ENCODE measurements around the gene TRIO. TPM values are rescaled to one million over a fixed set of nuclear protein-coding genes. Genes with fewer than 3 reads are reported as not detected.
"Not testable (repeated sequence)": the region's sequence is repeated elsewhere in the genome, so short reads cannot be mapped to it uniquely, and the experiment has no call there.

Gene TRIO
- total RNA-seq, 1 donor from 2014 or later, result 200 TPM

GRCh38 chr5:14383923-14384322, 240.8 kb downstream of the TRIO start:
- DNase-seq (ENCODE audit: low spot score), result no peak
- no peak overlapping the region for H3K4me3 Mint-ChIP-seq (ENCODE audit: unreplicated experiment)
- no peaks in the 10 kb centered on the region for H3K27me3 Mint-ChIP-seq (ENCODE audit: low read depth)
- no peaks in the 10 kb centered on the region for H3K9me3 Mint-ChIP-seq (ENCODE audit: low read depth)
- peaks cover 12% of the 10 kb centered on the region for H3K4me1 Mint-ChIP-seq (ENCODE audit: low read depth)
- no peak for TF ChIP-seq CTCF (IDR thresholded peaks at IDR 0.05)
- H3K27ac Mint-ChIP-seq (ENCODE audit: unreplicated experiment), result no peak overlapping the region
- peaks cover 48% of the 10 kb centered on the region for H3K36me3 Mint-ChIP-seq (ENCODE audit: low read depth)

DNA sequence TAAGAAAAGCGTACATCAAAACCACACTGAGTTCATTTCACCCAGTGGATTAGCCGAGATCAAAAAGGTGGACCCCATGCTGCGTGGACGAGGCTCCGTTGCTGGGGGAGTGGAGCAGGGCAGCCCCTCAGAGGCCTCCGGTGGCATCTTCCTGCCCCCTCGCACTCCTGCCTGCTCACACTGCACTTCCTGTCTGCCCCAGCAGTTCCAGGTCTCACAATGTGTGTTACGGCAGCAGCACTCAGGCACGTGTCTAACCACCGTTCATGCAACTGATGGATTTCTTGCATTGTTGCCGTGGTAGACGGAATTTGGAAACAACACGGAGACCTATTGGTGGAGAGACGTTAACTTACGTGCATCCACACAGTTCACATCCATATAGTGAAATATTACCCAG, 241.9 kb downstream of the TRIO start:
- H3K4me3 Mint-ChIP-seq (ENCODE audit: unreplicated experiment), result no peak overlapping the region
- no peak for DNase-seq (ENCODE audit: low spot score)
- H3K9me3 Mint-ChIP-seq (ENCODE audit: low read depth), result no peaks in the 10 kb centered on the region
- no peak for TF ChIP-seq CTCF (IDR thresholded peaks at IDR 0.05)
- H3K27ac Mint-ChIP-seq (ENCODE audit: unreplicated experiment), result no peak overlapping the region
- H3K4me1 Mint-ChIP-seq (ENCODE audit: low read depth), result peaks cover 12% of the 10 kb centered on the region
- H3K27me3 Mint-ChIP-seq (ENCODE audit: low read depth), result no peaks in the 10 kb centered on the region
- H3K36me3 Mint-ChIP-seq (ENCODE audit: low read depth), result peaks cover 43% of the 10 kb centered on the region

DNA sequence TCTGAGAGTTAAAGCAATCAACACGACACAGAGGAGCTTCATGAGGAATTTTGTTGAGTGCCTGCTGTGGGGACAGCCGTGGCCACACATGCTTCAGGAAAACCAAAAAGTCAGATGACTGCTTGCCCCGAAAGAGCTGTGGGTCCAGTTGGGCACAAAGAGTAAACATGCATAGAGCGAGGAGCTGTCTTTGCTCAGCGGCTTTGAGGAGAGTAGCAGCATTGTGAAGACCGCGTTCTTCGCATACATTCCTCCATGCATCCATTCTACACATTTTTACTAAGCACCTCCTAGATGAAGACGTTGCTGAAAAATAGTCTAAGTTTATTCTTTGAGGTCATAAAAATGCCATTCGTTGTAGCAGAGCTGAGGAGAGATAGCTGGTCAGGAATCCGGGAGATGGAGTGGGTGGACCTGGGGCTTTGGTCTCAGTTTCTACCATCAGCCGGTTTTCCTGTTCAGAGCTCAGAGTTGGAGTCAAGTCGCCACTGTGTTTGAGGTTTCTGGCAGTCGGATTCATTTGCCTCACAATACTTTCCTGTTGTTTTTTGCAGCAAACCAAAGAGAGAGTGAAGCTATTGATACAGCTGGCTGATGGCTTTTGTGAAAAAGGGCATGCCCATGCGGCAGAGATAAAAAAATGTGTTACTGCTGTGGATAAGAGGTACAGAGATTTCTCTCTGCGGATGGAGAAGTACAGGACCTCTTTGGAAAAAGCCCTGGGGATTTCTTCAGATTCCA, 243.9 kb downstream of the TRIO start:
- no peak for DNase-seq (ENCODE audit: low spot score)
- no peaks in the 10 kb centered on the region for H3K27me3 Mint-ChIP-seq (ENCODE audit: low read depth)
- no peak for TF ChIP-seq CTCF (IDR thresholded peaks at IDR 0.05)
- H3K9me3 Mint-ChIP-seq (ENCODE audit: low read depth), result no peaks in the 10 kb centered on the region
- peaks cover 48% of the 10 kb centered on the region for H3K36me3 Mint-ChIP-seq (ENCODE audit: low read depth)
- no peak overlapping the region for H3K4me3 Mint-ChIP-seq (ENCODE audit: unreplicated experiment)
- peak overlapping the region; percentile 45 for H3K27ac Mint-ChIP-seq (ENCODE audit: unreplicated experiment)
- H3K4me1 Mint-ChIP-seq (ENCODE audit: low read depth), result peaks cover 12% of the 10 kb centered on the region

- no peak for DNase-seq (ENCODE audit: low spot score)
- Mint-ChIP-seq H3K4me3 (ENCODE audit: unreplicated experiment) (no peak overlapping the region), H3K4me1 (ENCODE audit: low read depth) (peaks cover 12% of the 10 kb centered on the region), H3K9me3 (ENCODE audit: low read depth) (no peaks in the 10 kb centered on the region), H3K27ac (ENCODE audit: unreplicated experiment) (peak overlapping the region; percentile 51), H3K27me3 (ENCODE audit: low read depth) (no peaks in the 10 kb centered on the region), H3K36me3 (ENCODE audit: low read depth) (peaks cover 51% of the 10 kb centered on the region)
- TF ChIP-seq CTCF (IDR thresholded peaks at IDR 0.05), result no peak
Observed at GRCh38 chr5:14388741-14389140, 245.6 kb downstream of the TRIO start.

GRCh38 chr5:14392552-14392951, 249.4 kb downstream of the TRIO start:
- H3K27me3 Mint-ChIP-seq (ENCODE audit: low read depth), result not testable (repeated sequence)

GRCh38 chr5:14394365-14394764, 251.2 kb downstream of the TRIO start:
- Mint-ChIP-seq H3K36me3 (ENCODE audit: low read depth) (peaks cover 45% of the 10 kb centered on the region), H3K9me3 (ENCODE audit: low read depth) (no peaks in the 10 kb centered on the region), H3K4me1 (ENCODE audit: low read depth) (peaks cover 25% of the 10 kb centered on the region), H3K4me3 (ENCODE audit: unreplicated experiment) (no peak overlapping the region), H3K27ac (ENCODE audit: unreplicated experiment) (peak overlapping the region; percentile 32), H3K27me3 (ENCODE audit: low read depth) (no peaks in the 10 kb centered on the region)
- DNase-seq (ENCODE audit: low spot score), result no peak
- no peak for TF ChIP-seq CTCF (IDR thresholded peaks at IDR 0.05)

More at GRCh38 chr5:14392552-14392951, 249.4 kb downstream of the TRIO start:
- not testable (repeated sequence) for H3K27ac Mint-ChIP-seq (ENCODE audit: unreplicated experiment); H3K4me3 Mint-ChIP-seq (ENCODE audit: unreplicated experiment); DNase-seq (ENCODE audit: low spot score); H3K9me3 Mint-ChIP-seq (ENCODE audit: low read depth)
- Mint-ChIP-seq H3K36me3 (ENCODE audit: low read depth) (peaks cover 47% of the 10 kb centered on the region), H3K4me1 (ENCODE audit: low read depth) (peaks cover 13% of the 10 kb centered on the region)

All from chondrocyte (in vitro differentiated cells).